Mesenchymal stem cell (in vitro differentiated cells and primary cell): ENCODE results near the gene RPE.

Experiments
- DNase-seq: peaks from one replicate; pipeline ENCODE4 v3.0.0-alpha.2; 2013
- H2AFZ ChIP-seq: one replicate; pipeline ENCODE4 v1.6.1; 2013; ENCODE audit warnings: low read depth, mild to moderate bottlenecking, control low read depth, inconsistent platforms, low read length, moderate library complexity
- H2AK5ac ChIP-seq: 2 replicates; pipeline ENCODE4 v1.6.1; 2013; ENCODE audit warnings: low read length, moderate library complexity, mild to moderate bottlenecking, inconsistent platforms; ENCODE audit not compliant: severe bottlenecking
- H2BK120ac ChIP-seq: one replicate; pipeline ENCODE4 v1.6.1; 2013; ENCODE audit warnings: low read depth, mild to moderate bottlenecking, inconsistent platforms, low read length, moderate library complexity
- H2BK12ac ChIP-seq, 2 experiments: one replicate each; pipeline ENCODE4 v1.6.1; 2013; ENCODE audit warnings: inconsistent platforms in 2 of 2, low read length in 2 of 2, mild to moderate bottlenecking in 2 of 2, moderate library complexity in 2 of 2, control low read depth in 1 of 2
- H2BK15ac ChIP-seq: one replicate; pipeline ENCODE4 v1.6.1; 2013; ENCODE audit warnings: mild to moderate bottlenecking, low read depth, inconsistent platforms; ENCODE audit not compliant: poor library complexity, severe bottlenecking
- H2BK5ac ChIP-seq: 2 replicates; pipeline ENCODE4 v1.6.1; 2013; ENCODE audit warnings: low read depth, mild to moderate bottlenecking, low read length, control low read depth, inconsistent platforms; ENCODE audit not compliant: poor library complexity, severe bottlenecking
- H3K14ac ChIP-seq, 2 experiments: one replicate each; pipeline ENCODE4 v1.6.1; 2013; ENCODE audit warnings: inconsistent platforms in 2 of 2, low read length in 2 of 2, control low read depth in 1 of 2, mild to moderate bottlenecking in 1 of 2, moderate library complexity in 1 of 2
- H3K18ac ChIP-seq, 2 experiments: one replicate each; pipeline ENCODE4 v1.6.1; 2013; ENCODE audit warnings: inconsistent platforms in 2 of 2, low read length in 2 of 2, control low read depth in 1 of 2, low read depth in 1 of 2, mild to moderate bottlenecking in 1 of 2
- H3K23ac ChIP-seq, 2 experiments: one replicate each; pipeline ENCODE4 v1.6.1; 2013; ENCODE audit warnings: inconsistent platforms in 2 of 2, low read length in 2 of 2, mild to moderate bottlenecking in 2 of 2, moderate library complexity in 2 of 2, control low read depth in 1 of 2
- H3K27ac ChIP-seq: 2 replicates; pipeline ENCODE4 v1.5.1; 2013; ENCODE audit warnings: mild to moderate bottlenecking, moderate library complexity, low read length, control low read depth, inconsistent platforms; ENCODE audit not compliant: poor library complexity, severe bottlenecking
- H3K27me3 ChIP-seq, 2 experiments: 2 replicates each; pipeline versions ENCODE4 v1.6.1 to v1.7.0; 2013; ENCODE audit warnings: low read length in 2 of 2, mild to moderate bottlenecking in 2 of 2, moderate library complexity in 2 of 2, control low read depth in 1 of 2, inconsistent platforms in 1 of 2; ENCODE audit not compliant: control insufficient read depth in 1 of 2, insufficient read depth in 1 of 2
- H3K36me3 ChIP-seq, 2 experiments: 2 replicates each; pipeline versions ENCODE4 v1.6.1 to v1.7.0; 2013; ENCODE audit warnings: low read length in 2 of 2, control low read depth in 1 of 2, inconsistent platforms in 1 of 2, low read depth in 1 of 2, mild to moderate bottlenecking in 1 of 2; ENCODE audit not compliant: insufficient read depth in 2 of 2, control insufficient read depth in 1 of 2
- H3K4ac ChIP-seq, 2 experiments: one replicate each; pipeline ENCODE4 v1.6.1; 2013; ENCODE audit warnings: inconsistent platforms in 2 of 2, low read length in 2 of 2, mild to moderate bottlenecking in 2 of 2, moderate library complexity in 2 of 2, control low read depth in 1 of 2, low read depth in 1 of 2
- H3K4me1 ChIP-seq: 2 replicates; pipeline ENCODE4 v1.6.1; 2013; ENCODE audit warnings: low read depth, low read length, control low read depth; ENCODE audit not compliant: control insufficient read depth, insufficient read depth
- H3K4me2 ChIP-seq: 2 replicates; pipeline ENCODE4 v1.6.1; 2013; ENCODE audit warnings: low read length, mild to moderate bottlenecking, inconsistent platforms; ENCODE audit not compliant: poor library complexity, severe bottlenecking
- H3K4me3 ChIP-seq, 2 experiments: 2 replicates each; pipeline versions ENCODE4 v1.5.1 to v1.7.0; 2013; ENCODE audit warnings: low read length in 2 of 2, mild to moderate bottlenecking in 2 of 2, control low read depth in 1 of 2, low read depth in 1 of 2; ENCODE audit not compliant: insufficient read depth in 1 of 2
- H3K79me1 ChIP-seq: replicated peaks from 2 replicates; pipeline ENCODE4 v1.6.1; 2013; ENCODE audit warnings: mild to moderate bottlenecking, control low read depth, low read length, inconsistent platforms; ENCODE audit not compliant: poor library complexity, severe bottlenecking
- H3K9ac ChIP-seq: 2 replicates; pipeline ENCODE4 v1.7.0; 2013; ENCODE audit warnings: mild to moderate bottlenecking, low read length, moderate library complexity
- H3K9me3 ChIP-seq: 2 replicates; pipeline ENCODE4 v1.7.0; 2013; ENCODE audit warnings: mild to moderate bottlenecking, low read length; ENCODE audit not compliant: control insufficient read depth
- H4K8ac ChIP-seq: one replicate; pipeline ENCODE4 v1.6.1; 2013; ENCODE audit warnings: inconsistent platforms, mild to moderate bottlenecking, low read length, moderate library complexity
- H4K91ac ChIP-seq: one replicate; pipeline ENCODE4 v1.6.1; 2013; ENCODE audit warnings: mild to moderate bottlenecking, low read length, inconsistent platforms
- WGBS: methylation state at CpG from one replicate; pipeline ENCODE4 v1.1.7; 2013; ENCODE audit warnings: mixed read lengths; 5-methylcytosine and 5-hydroxymethylcytosine counted together

The RPE gene

GRCh38 chr2:209977386-209978239, 24.8 kb upstream of the RPE start:
- Histone ChIP-seq H3K27ac (no peak overlapping the region), H3K36me3 (no peaks in the 10 kb centered on the region), H2BK5ac (no peak overlapping the region), H3K4me3 (no peak overlapping the region), H3K9ac (no peak overlapping the region), H3K27me3 (no peaks in the 10 kb centered on the region), H2AFZ (no peak overlapping the region), H3K18ac (no peak overlapping the region), H3K14ac (no peak overlapping the region), H2BK120ac (no peak overlapping the region), H3K23ac (no peak overlapping the region), H2BK15ac (no peak overlapping the region), H4K8ac (no peak overlapping the region), H3K9me3 (no peaks in the 10 kb centered on the region), H3K4me1 (peaks cover 5% of the 10 kb centered on the region), H4K91ac (no peak overlapping the region), H2BK12ac (no peak overlapping the region), H3K4ac (no peak overlapping the region), H3K79me1 (no peaks in the 10 kb centered on the region), H2AK5ac (no peak overlapping the region), H3K4me2 (no peak overlapping the region)
- DNase-seq: peak; percentile 41
- WGBS: no CpG with 5 or more reads among the region's 2 CpGs

- no peak overlapping the region for H2BK15ac ChIP-seq
- no peak overlapping the region for H3K27ac ChIP-seq
- H3K9me3 ChIP-seq: no peaks in the 10 kb centered on the region
- no peak overlapping the region for H2AFZ ChIP-seq
- H3K14ac ChIP-seq: no peak overlapping the region
- H3K9ac ChIP-seq: no peak overlapping the region
- no peak overlapping the region for H3K4me2 ChIP-seq
- DNase-seq: no peak
- H3K4me3 ChIP-seq: no peak overlapping the region
- H3K4ac ChIP-seq: no peak overlapping the region
- peaks cover 2% of the 10 kb centered on the region for H3K4me1 ChIP-seq
- no peak overlapping the region for H2AK5ac ChIP-seq
- H4K91ac ChIP-seq: no peak overlapping the region
- no peak overlapping the region for H2BK120ac ChIP-seq
- H3K18ac ChIP-seq: no peak overlapping the region
- H2BK5ac ChIP-seq: no peak overlapping the region
- H3K79me1 ChIP-seq: no peaks in the 10 kb centered on the region
- no peak overlapping the region for H3K23ac ChIP-seq
- H4K8ac ChIP-seq: no peak overlapping the region
- no peaks in the 10 kb centered on the region for H3K36me3 ChIP-seq
- no peaks in the 10 kb centered on the region for H3K27me3 ChIP-seq
- H2BK12ac ChIP-seq: no peak overlapping the region
- 93% methylated on average over 2 of the region's 2 CpGs for WGBS
Measured at GRCh38 chr2:209984291-209984690, 18.1 kb upstream of the RPE start.

GRCh38 chr2:209985874-209986273, 16.6 kb upstream of the RPE start:
- H3K27me3 ChIP-seq: no peaks in the 10 kb centered on the region
- H3K23ac ChIP-seq: no peak overlapping the region

GRCh38 chr2:209986415-209986814, 16.0 kb upstream of the RPE start:
- Histone ChIP-seq H3K4me2 (no peak overlapping the region), H3K9me3 (no peaks in the 10 kb centered on the region), H3K79me1 (no peaks in the 10 kb centered on the region), H4K91ac (no peak overlapping the region), H2AK5ac (no peak overlapping the region), H3K4ac (no peak overlapping the region), H3K23ac (no peak overlapping the region), H2BK5ac (no peak overlapping the region), H3K4me1 (peaks cover 2% of the 10 kb centered on the region), H2AFZ (no peak overlapping the region), H3K27ac (no peak overlapping the region), H3K27me3 (no peaks in the 10 kb centered on the region), H2BK15ac (no peak overlapping the region), H4K8ac (no peak overlapping the region), H2BK12ac (no peak overlapping the region), H2BK120ac (no peak overlapping the region), H3K4me3 (no peak overlapping the region), H3K18ac (no peak overlapping the region), H3K36me3 (no peaks in the 10 kb centered on the region), H3K14ac (no peak overlapping the region), H3K9ac (no peak overlapping the region)
- DNase-seq: no peak
- WGBS: 100% methylated on average over 2 of the region's 2 CpGs

More at GRCh38 chr2:209985874-209986273, 16.6 kb upstream of the RPE start:
- Histone ChIP-seq H4K8ac (no peak overlapping the region), H2BK15ac (no peak overlapping the region), H3K4me3 (no peak overlapping the region), H3K4ac (no peak overlapping the region), H2AK5ac (no peak overlapping the region), H3K18ac (no peak overlapping the region), H3K4me1 (peaks cover 2% of the 10 kb centered on the region), H3K79me1 (no peaks in the 10 kb centered on the region), H2BK5ac (no peak overlapping the region), H4K91ac (no peak overlapping the region), H3K14ac (no peak overlapping the region), H3K9me3 (no peaks in the 10 kb centered on the region), H2BK12ac (no peak overlapping the region), H2BK120ac (no peak overlapping the region), H3K36me3 (no peaks in the 10 kb centered on the region), H3K9ac (no peak overlapping the region), H3K4me2 (no peak overlapping the region), H3K27ac (no peak overlapping the region), H2AFZ (no peak overlapping the region)
- WGBS: 77% methylated on average over 3 of the region's 3 CpGs
- DNase-seq: no peak
